ENCODE results near the gene STK16. TPM values are rescaled to one million over a fixed set of nuclear protein-coding genes. Genes with fewer than 3 reads are reported as not detected.

The STK16 gene
- total RNA-seq, 2 donors from 2014 or later = 15.8 to 16.5 TPM

- peak; percentile 96 for DNase-seq (ENCODE audit: low spot score)
- intact Hi-C loops (cut with DNase I) = loop anchor here (2.0 to 5.0 kb wide), 2 partner anchors 16 to 132 kb away; partner anchors contain the start of genes NHEJ1 (in 2 of the 2) and DNAJB2 (in 1 of the 2)
Measured at GRCh38 chr2:219294356-219295351, 49.4 kb downstream of the STK16 start.

- intact Hi-C loops (cut with DNase I) = loop anchor here (5.0 kb wide), 1 partner anchor 134 kb away; the partner anchor contains the start of gene NHEJ1 (in 2 of the 2)
Measured at GRCh38 chr2:219296142-219296541, 50.9 kb downstream of the STK16 start.

GRCh38 chr2:219296631-219297391 is 51.5 kb downstream of the STK16 start:
- intact Hi-C loops (cut with DNase I) = loop anchor here (5.0 kb wide), 1 partner anchor 135 kb away; the partner anchor contains the start of gene NHEJ1 (in 2 of the 2)
- peak; percentile 70 for DNase-seq (ENCODE audit: low spot score)

More at GRCh38 chr2:219296142-219296541, 50.9 kb downstream of the STK16 start:
- DNase-seq (ENCODE audit: low spot score) = peak; percentile 77

GRCh38 chr2:219297766-219298456 is 52.6 kb downstream of the STK16 start:
- no peak for DNase-seq (ENCODE audit: low spot score)
- intact Hi-C loops (cut with DNase I) = loop anchor here (5.0 kb wide), 1 partner anchor 136 kb away; the partner anchor contains the start of gene NHEJ1 (in 2 of the 2)

- DNase-seq (ENCODE audit: low spot score) = peak; percentile 92
- intact Hi-C loops (cut with DNase I) = loop anchor here (5.0 kb wide), 1 partner anchor 137 kb away; the partner anchor contains the start of gene NHEJ1 (in 2 of the 2)
Measured at GRCh38 chr2:219298759-219299371, 53.6 kb downstream of the STK16 start.

GRCh38 chr2:219299372-219299760 is 54.1 kb downstream of the STK16 start:
- intact Hi-C loops (cut with DNase I) = loop anchor here (5.0 kb wide), 1 partner anchor 137 kb away; the partner anchor contains the start of gene NHEJ1 (in 2 of the 2)
- DNase-seq (ENCODE audit: low spot score) = peak; percentile 59

Small RNAs within 50 kb of the gene (microRNA-seq; reads per million reads assigned to microRNA genes)
- 0 to 0.26 reads per million in 2 donors for gene MIR153-1 (ENCODE audit: borderline microRNAs expressed in 2 of 2)

Other genes starting within 250 kb of the STK16 start
- not detected for gene CFAP65, start 204.0 kb upstream of the STK16 start, total RNA-seq
- not detected for gene IHH, start 184.6 kb upstream of the STK16 start, total RNA-seq
- gene NHEJ1, start 84.7 kb upstream of the STK16 start, total RNA-seq = 10 to 100 TPM in 1 of 2 donors, 1 to 10 TPM in 1; 8.9 to 11.6 TPM
- 1 to 10 TPM in 1 of 2 donors, under 1 TPM in 1; 0.71 to 2.1 TPM for gene SLC23A3, start 75.5 kb upstream of the STK16 start, total RNA-seq
- 10 to 100 TPM; 46.7 to 49.2 TPM for gene CNPPD1, start 68.6 kb upstream of the STK16 start, total RNA-seq
- 10 to 100 TPM; 54.4 to 56.8 TPM for gene RETREG2, start 67.2 kb upstream of the STK16 start, total RNA-seq
- gene ZFAND2B, start 38.7 kb upstream of the STK16 start, total RNA-seq = 10 to 100 TPM; 33.8 to 34.7 TPM
- gene ABCB6, start 26.5 kb upstream of the STK16 start, total RNA-seq = 10 to 100 TPM; 16.0 to 24.2 TPM
- 10 to 100 TPM; 28.5 to 38.5 TPM for gene ATG9A, start 15.8 kb upstream of the STK16 start, total RNA-seq
- 10 to 100 TPM; 11.5 to 24.2 TPM for gene ANKZF1, start 15.7 kb upstream of the STK16 start, total RNA-seq
- gene GLB1L, start within 50 bp of the STK16 start, total RNA-seq = 1 to 10 TPM; 5.3 to 7.5 TPM
- gene TUBA4B, start 7.8 kb downstream of the STK16 start, total RNA-seq = not detected
- 10 to 100 TPM; 25.6 to 25.9 TPM for gene TUBA4A, start 8.4 kb downstream of the STK16 start, total RNA-seq
- 10 to 100 TPM; 42.0 to 45.7 TPM for gene DNAJB2, start 33.9 kb downstream of the STK16 start, total RNA-seq
- not detected for gene PTPRN, start 63.9 kb downstream of the STK16 start, total RNA-seq
- gene RESP18, start 87.3 kb downstream of the STK16 start, total RNA-seq = not detected
- gene DNPEP, start 142.4 kb downstream of the STK16 start, total RNA-seq = 10 to 100 TPM; 41.9 to 44.0 TPM
- 1,000 to 10,000 TPM; 6,561 to 7,652 TPM for gene DES, start 172.9 kb downstream of the STK16 start, total RNA-seq
- gene SPEG, start 189.4 kb downstream of the STK16 start, total RNA-seq = 100 to 1,000 TPM; 175 to 217 TPM

All from posterior vena cava (tissue), 2 donors.